Amniotic epithelial cell (primary cell): ENCODE results near the gene TBC1D24.
"Not testable (repeated sequence)": the region's sequence is repeated elsewhere in the genome, so short reads cannot be mapped to it uniquely, and the experiment has no call there.

ENCODE experiments used
- DNase-seq: peaks from one replicate; pipeline ENCODE4 v3.0.0-alpha.2; 2010; ENCODE audit warnings: low read depth

Gene TBC1D24

GRCh38 chr16:2532494-2533141 is 57.7 kb downstream of the TBC1D24 start:
- DNase-seq: peak; percentile 48

GRCh38 chr16:2533142-2533755 is 58.3 kb downstream of the TBC1D24 start:
- not testable (repeated sequence) for DNase-seq

GRCh38 chr16:2533912-2534311 is 59.0 kb downstream of the TBC1D24 start:
- no peak for DNase-seq

GRCh38 chr16:2534335-2534734 is 59.4 kb downstream of the TBC1D24 start:
- not testable (repeated sequence) for DNase-seq

GRCh38 chr16:2535625-2536013 is 60.7 kb downstream of the TBC1D24 start:
- peak; percentile 87 for DNase-seq

- DNase-seq: peak; percentile 91
Observed at GRCh38 chr16:2537451-2538379, 62.8 kb downstream of the TBC1D24 start, which contains the start of gene PDPK1. Gene PDPK1 (plus strand): TSS chr16:2538021. CDS start chr16:2538113, 92 bp downstream.

- DNase-seq: not testable (repeated sequence)
Observed at GRCh38 chr16:2539192-2539844, 64.4 kb downstream of the TBC1D24 start.

- not testable (repeated sequence) for DNase-seq
Observed at GRCh38 chr16:2539845-2540458, 65.0 kb downstream of the TBC1D24 start.

- not testable (repeated sequence) for DNase-seq
Observed at GRCh38 chr16:2540912-2541311, 66.0 kb downstream of the TBC1D24 start.

GRCh38 chr16:2541409-2541808 is 66.5 kb downstream of the TBC1D24 start:
- not testable (repeated sequence) for DNase-seq

GRCh38 chr16:2543771-2544170 is 68.8 kb downstream of the TBC1D24 start:
- not testable (repeated sequence) for DNase-seq

- not testable (repeated sequence) for DNase-seq
Observed at GRCh38 chr16:2550283-2550878, 75.5 kb downstream of the TBC1D24 start.

GRCh38 chr16:2551420-2551889 is 76.5 kb downstream of the TBC1D24 start:
- peak; percentile 47 for DNase-seq

- DNase-seq: not testable (repeated sequence)
Observed at GRCh38 chr16:2554709-2555425, 79.9 kb downstream of the TBC1D24 start.
